Fibroblast of lung (primary cell): ENCODE results near the gene ANGPTL5. TPM values are rescaled to one million over a fixed set of nuclear protein-coding genes. Genes with fewer than 3 reads are reported as not detected.

Experiments used
- DNase-seq, 2 donors: peaks; one replicate each; pipeline versions ENCODE4 v3.0.0 to v3.0.0-alpha.2; 2010; ENCODE audit warnings: low read depth in 2 of 2
- H2AFZ ChIP-seq: 2 replicates; pipeline ENCODE4 v1.5.1; 2012; ENCODE audit warnings: low read length, control low read depth, inconsistent platforms
- H3K27ac ChIP-seq: 2 replicates; pipeline ENCODE4 v1.5.1; 2011; ENCODE audit warnings: low read length, control low read depth; ENCODE audit not compliant: insufficient read depth
- H3K27me3 ChIP-seq: 2 replicates; pipeline ENCODE4 v1.5.1; 2011; ENCODE audit warnings: mild to moderate bottlenecking, low read length; ENCODE audit not compliant: control insufficient read depth, insufficient read depth
- H3K36me3 ChIP-seq: 2 replicates; pipeline ENCODE4 v1.5.1; 2011; ENCODE audit warnings: low read length; ENCODE audit not compliant: control insufficient read depth, insufficient read depth
- H3K4me1 ChIP-seq: 2 replicates; pipeline ENCODE4 v1.5.1; 2011; ENCODE audit warnings: low read length; ENCODE audit not compliant: control insufficient read depth, insufficient read depth; ENCODE audit errors: extremely low read depth
- H3K4me2 ChIP-seq: 2 replicates; pipeline ENCODE4 v1.5.1; 2011; ENCODE audit warnings: low read length, control low read depth; ENCODE audit not compliant: insufficient read depth; ENCODE audit errors: extremely low read depth
- H3K4me3 ChIP-seq, 4 experiments: fragments of 200-600 bp in 1 of 4; sonication (generic) in 1 of 4; replicated peaks in 1 of 4; 2 replicates each; pipeline ENCODE4 v1.5.1; 2011 to 2016; ENCODE audit warnings: low read length in 4 of 4, low read depth in 3 of 4, mild to moderate bottlenecking in 3 of 4, control low read depth in 2 of 4, inconsistent platforms in 1 of 4, mixed read lengths in 1 of 4; ENCODE audit not compliant: insufficient read depth in 1 of 4; ENCODE audit errors: control extremely low read depth in 1 of 4
- H3K79me2 ChIP-seq: 2 replicates; pipeline ENCODE4 v1.5.1; 2012; ENCODE audit warnings: mild to moderate bottlenecking, low read length, inconsistent platforms; ENCODE audit not compliant: control insufficient read depth, insufficient read depth
- H3K9ac ChIP-seq: 2 replicates; pipeline ENCODE4 v1.5.1; 2011; ENCODE audit warnings: mild to moderate bottlenecking, low read length, control low read depth; ENCODE audit not compliant: insufficient read depth
- H3K9me3 ChIP-seq: 2 replicates; pipeline ENCODE4 v1.5.1; 2012; ENCODE audit warnings: low read depth, low read length; ENCODE audit not compliant: control insufficient read depth, insufficient read depth
- H4K20me1 ChIP-seq: 2 replicates; pipeline ENCODE4 v1.5.1; 2011; ENCODE audit warnings: low read length; ENCODE audit not compliant: control insufficient read depth, insufficient read depth; ENCODE audit errors: extremely low read depth
- CTCF ChIP-seq, 2 donors: IDR thresholded peaks in 1 of 2; conservative IDR thresholded peaks in 1 of 2; 1 replicate in 1 of 2; 2 replicates in 1 of 2; pipeline ENCODE4 v1.5.1; 2011 to 2012; ENCODE audit warnings: low read length in 2 of 2, control low read depth in 1 of 2, inconsistent platforms in 1 of 2, low read depth in 1 of 2, mild to moderate bottlenecking in 1 of 2
- EZH2 ChIP-seq: IDR thresholded peaks from 2 replicates; pipeline ENCODE4 v1.5.1; 2012; ENCODE audit warnings: low read length, control low read depth, mild to moderate bottlenecking; ENCODE audit errors: missing control alignments
- polyA plus RNA-seq, 2 donors: library from polyadenylated mRNA; depleted of rRNA in 1 of 2; stranded (reverse) in 1 of 2; unstranded in 1 of 2; fragments of >200 nt; gene quantifications; 2 replicates each; pipeline ENCODE4 v1.2.1, GENCODE V29; 2011 to 2012; ENCODE audit warnings: missing spikeins in 1 of 2
- total RNA-seq: library from RNA; depleted of rRNA; stranded (reverse); fragments of >200 nt; gene quantifications from 2 replicates; pipeline ENCODE4 v1.2.1, GENCODE V29; 2014

Gene ANGPTL5
- total and polyA plus RNA-seq, 2 donors (not counting 1 experiment from before 2014, with no cell fraction given) = 0.17 to 0.18 TPM

GRCh38 chr11:101945448-101945847 lies 29.1 kb upstream of the ANGPTL5 start:
- no peak for DNase-seq
- H3K4me1 ChIP-seq = no peaks in the 10 kb centered on the region
- TF ChIP-seq CTCF (conservative IDR thresholded peaks at IDR 0.05 in 1 of 2, IDR thresholded peaks at IDR 0.05 in 1 of 2; ENCODE audit: low read depth in 1 of 2, low read length in 2 of 2) (no peak), EZH2 (no peak)
- no peak overlapping the region for H3K27ac ChIP-seq
- no peak overlapping the region for H3K4me2 ChIP-seq
- no peak overlapping the region for H3K4me3 ChIP-seq
- H3K36me3 ChIP-seq = no peaks in the 10 kb centered on the region
- no peaks in the 10 kb centered on the region for H4K20me1 ChIP-seq
- H2AFZ ChIP-seq = no peak overlapping the region
- H3K79me2 ChIP-seq = no peaks in the 10 kb centered on the region
- H3K9me3 ChIP-seq = no peaks in the 10 kb centered on the region
- no peak overlapping the region for H3K9ac ChIP-seq
- H3K27me3 ChIP-seq = no peaks in the 10 kb centered on the region

GRCh38 chr11:101944923-101945322 lies 28.6 kb upstream of the ANGPTL5 start:
- Histone ChIP-seq H3K4me1 (no peaks in the 10 kb centered on the region), H3K27ac (no peak overlapping the region), H3K79me2 (no peaks in the 10 kb centered on the region), H3K9ac (no peak overlapping the region), H3K9me3 (no peaks in the 10 kb centered on the region), H3K4me3 (no peak overlapping the region), H4K20me1 (no peaks in the 10 kb centered on the region), H3K36me3 (no peaks in the 10 kb centered on the region), H2AFZ (no peak overlapping the region), H3K27me3 (no peaks in the 10 kb centered on the region), H3K4me2 (no peak overlapping the region)
- TF ChIP-seq EZH2 (no peak), CTCF (conservative IDR thresholded peaks at IDR 0.05 in 1 of 2, IDR thresholded peaks at IDR 0.05 in 1 of 2; ENCODE audit: low read depth in 1 of 2, low read length in 2 of 2) (no peak)
- no peak for DNase-seq

GRCh38 chr11:101940901-101941520 lies 24.7 kb upstream of the ANGPTL5 start:
- no peak overlapping the region for H2AFZ ChIP-seq
- H4K20me1 ChIP-seq = no peaks in the 10 kb centered on the region
- TF ChIP-seq CTCF (conservative IDR thresholded peaks at IDR 0.05 in 1 of 2, IDR thresholded peaks at IDR 0.05 in 1 of 2; ENCODE audit: low read depth in 1 of 2, low read length in 2 of 2) = no peak
- no peak for TF ChIP-seq EZH2

More at GRCh38 chr11:101940901-101941520, 24.7 kb upstream of the ANGPTL5 start:
- H3K36me3 ChIP-seq = no peaks in the 10 kb centered on the region
- no peak overlapping the region for H3K4me2 ChIP-seq
- no peaks in the 10 kb centered on the region for H3K9me3 ChIP-seq
- H3K4me1 ChIP-seq = no peaks in the 10 kb centered on the region
- no peak overlapping the region for H3K9ac ChIP-seq
- no peaks in the 10 kb centered on the region for H3K79me2 ChIP-seq
- no peak overlapping the region for H3K27ac ChIP-seq
- no peak for DNase-seq
- no peak overlapping the region for H3K4me3 ChIP-seq
- no peaks in the 10 kb centered on the region for H3K27me3 ChIP-seq
